OCI-LY1 (cell line): ENCODE results near the gene RPN1.

Experiments
- H2AFZ ChIP-seq: fragments of 200-600 bp; sonication (generic), shearing (Covaris generic); 2 replicates; pipeline ENCODE4 v1.6.0; 2014; ENCODE audit warnings: antibody characterized with exemption, mild to moderate bottlenecking, low read length
- H3F3A ChIP-seq: fragments of 200-600 bp; sonication (generic), shearing (Covaris generic); 2 replicates; pipeline ENCODE4 v1.6.0; 2014; ENCODE audit warnings: mild to moderate bottlenecking, antibody characterized with exemption, low read length, moderate library complexity; ENCODE audit not compliant: insufficient read depth
- H3K27ac ChIP-seq: fragments of 200-600 bp; sonication (generic); 2 replicates; pipeline ENCODE4 v1.5.1; 2014; ENCODE audit warnings: low read length, mixed run types, mild to moderate bottlenecking, low read depth; ENCODE audit not compliant: poor library complexity, severe bottlenecking
- H3K27me3 ChIP-seq: fragments of 200-600 bp; sonication (generic); 2 replicates; pipeline ENCODE4 v1.6.0; 2014; ENCODE audit warnings: antibody characterized with exemption, mild to moderate bottlenecking, low read length, moderate library complexity; ENCODE audit not compliant: insufficient read depth
- H3K36me3 ChIP-seq: fragments of 200-600 bp; sonication (generic); 2 replicates; pipeline ENCODE4 v1.6.1; 2014; ENCODE audit warnings: mild to moderate bottlenecking, antibody characterized with exemption, low read length, moderate library complexity, mixed read lengths; ENCODE audit not compliant: insufficient read depth
- H3K4me1 ChIP-seq: fragments of 200-600 bp; sonication (generic); 2 replicates; pipeline ENCODE4 v1.5.1; 2014; ENCODE audit warnings: mild to moderate bottlenecking, low read length, moderate library complexity; ENCODE audit not compliant: insufficient read depth, severe bottlenecking
- H3K4me2 ChIP-seq: fragments of 200-600 bp; sonication (generic), shearing (Covaris generic); 2 replicates; pipeline ENCODE4 v1.6.1; 2014; ENCODE audit warnings: low read length
- H3K4me3 ChIP-seq: fragments of 200-600 bp; sonication (generic); 2 replicates; pipeline ENCODE4 v1.5.1; 2014; ENCODE audit warnings: low read length, low read depth, mild to moderate bottlenecking, mixed read lengths; ENCODE audit not compliant: poor library complexity, severe bottlenecking
- H3K79me2 ChIP-seq: fragments of 200-600 bp; shearing (Covaris generic); 2 replicates; pipeline ENCODE4 v1.6.1; 2016; ENCODE audit warnings: mixed run types, low read length, mixed read lengths; ENCODE audit not compliant: insufficient read depth
- H3K9ac ChIP-seq: fragments of 200-600 bp; sonication (generic), shearing (Covaris generic); 2 replicates; pipeline ENCODE4 v1.6.1; 2014; ENCODE audit warnings: mild to moderate bottlenecking, low read length, mixed read lengths
- H3K9me2 ChIP-seq: fragments of 200-600 bp; sonication (generic), shearing (Covaris generic); 2 replicates; pipeline ENCODE4 v1.6.1; 2014; ENCODE audit warnings: low read depth, mild to moderate bottlenecking, low read length, mixed read lengths
- H3K9me3 ChIP-seq: fragments of 200-600 bp; shearing (Covaris generic); 2 replicates; pipeline ENCODE4 v1.6.1; 2014; ENCODE audit warnings: low read length, mixed read lengths
- H4K20me1 ChIP-seq: fragments of 200-600 bp; sonication (generic), shearing (Covaris generic); 2 replicates; pipeline ENCODE4 v1.6.0; 2016; ENCODE audit warnings: mild to moderate bottlenecking, low read length; ENCODE audit not compliant: insufficient read depth
- EZH2 ChIP-seq: fragments of 200-600 bp; sonication (generic), shearing (Covaris generic); IDR thresholded peaks from 2 replicates; pipeline ENCODE4 v1.8.0; 2017; ENCODE audit warnings: borderline replicate concordance, mixed run types, mild to moderate bottlenecking, antibody characterized with exemption, low read length, moderate library complexity, mixed read lengths
- TF ChIP-seq, protein P1 (sequence below): fragments of 200-600 bp; sonication (generic), shearing (Covaris generic); IDR thresholded peaks from 2 replicates; pipeline ENCODE4 v1.5.1; 2017; ENCODE audit warnings: mild to moderate bottlenecking, antibody characterized with exemption, low read length, moderate library complexity, mixed read lengths

The RPN1 gene

DNA sequence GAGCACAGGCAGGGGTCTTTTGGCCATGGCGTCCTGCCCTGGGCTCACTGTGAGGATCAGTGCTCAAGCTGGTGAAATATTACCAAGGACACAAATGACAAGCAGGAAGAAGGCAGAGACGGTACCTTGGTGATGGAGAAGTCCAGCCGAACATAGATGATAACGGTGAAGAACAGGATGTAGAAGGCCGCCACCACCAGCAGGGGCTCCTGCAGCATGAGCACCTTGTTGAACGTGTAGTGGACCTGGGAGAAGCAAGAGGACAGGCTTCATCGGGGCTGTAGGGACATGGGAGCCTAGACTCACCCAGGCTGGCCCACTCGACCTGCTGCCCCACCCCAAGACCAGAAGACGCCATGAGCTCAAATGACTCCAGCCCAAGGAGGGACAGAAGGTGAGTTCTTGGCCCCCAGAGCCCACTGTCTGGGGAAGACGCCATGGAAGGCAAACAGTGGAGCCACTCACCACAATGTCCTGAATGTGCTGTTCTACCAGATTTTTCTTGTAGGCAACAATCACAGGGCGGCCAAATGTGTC, 25.1 kb downstream of the RPN1 start:
- H3K4me3 ChIP-seq, result no peak overlapping the region
- no peaks in the 10 kb centered on the region for H3K9me3 ChIP-seq
- no peaks in the 10 kb centered on the region for H3K27me3 ChIP-seq
- no peaks in the 10 kb centered on the region for H3K4me1 ChIP-seq
- H3K79me2 ChIP-seq, result no peaks in the 10 kb centered on the region
- TF ChIP-seq, protein P1, sequence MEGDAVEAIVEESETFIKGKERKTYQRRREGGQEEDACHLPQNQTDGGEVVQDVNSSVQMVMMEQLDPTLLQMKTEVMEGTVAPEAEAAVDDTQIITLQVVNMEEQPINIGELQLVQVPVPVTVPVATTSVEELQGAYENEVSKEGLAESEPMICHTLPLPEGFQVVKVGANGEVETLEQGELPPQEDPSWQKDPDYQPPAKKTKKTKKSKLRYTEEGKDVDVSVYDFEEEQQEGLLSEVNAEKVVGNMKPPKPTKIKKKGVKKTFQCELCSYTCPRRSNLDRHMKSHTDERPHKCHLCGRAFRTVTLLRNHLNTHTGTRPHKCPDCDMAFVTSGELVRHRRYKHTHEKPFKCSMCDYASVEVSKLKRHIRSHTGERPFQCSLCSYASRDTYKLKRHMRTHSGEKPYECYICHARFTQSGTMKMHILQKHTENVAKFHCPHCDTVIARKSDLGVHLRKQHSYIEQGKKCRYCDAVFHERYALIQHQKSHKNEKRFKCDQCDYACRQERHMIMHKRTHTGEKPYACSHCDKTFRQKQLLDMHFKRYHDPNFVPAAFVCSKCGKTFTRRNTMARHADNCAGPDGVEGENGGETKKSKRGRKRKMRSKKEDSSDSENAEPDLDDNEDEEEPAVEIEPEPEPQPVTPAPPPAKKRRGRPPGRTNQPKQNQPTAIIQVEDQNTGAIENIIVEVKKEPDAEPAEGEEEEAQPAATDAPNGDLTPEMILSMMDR, result no peak
- TF ChIP-seq EZH2, result no peak
- no peak overlapping the region for H3K27ac ChIP-seq
- peaks cover 98% of the 10 kb centered on the region for H3K36me3 ChIP-seq
- H3K9me2 ChIP-seq, result no peaks in the 10 kb centered on the region
- no peaks in the 10 kb centered on the region for H3F3A ChIP-seq
- no peak overlapping the region for H3K9ac ChIP-seq
- no peaks in the 10 kb centered on the region for H4K20me1 ChIP-seq
- no peak overlapping the region for H3K4me2 ChIP-seq
- no peak overlapping the region for H2AFZ ChIP-seq

DNA sequence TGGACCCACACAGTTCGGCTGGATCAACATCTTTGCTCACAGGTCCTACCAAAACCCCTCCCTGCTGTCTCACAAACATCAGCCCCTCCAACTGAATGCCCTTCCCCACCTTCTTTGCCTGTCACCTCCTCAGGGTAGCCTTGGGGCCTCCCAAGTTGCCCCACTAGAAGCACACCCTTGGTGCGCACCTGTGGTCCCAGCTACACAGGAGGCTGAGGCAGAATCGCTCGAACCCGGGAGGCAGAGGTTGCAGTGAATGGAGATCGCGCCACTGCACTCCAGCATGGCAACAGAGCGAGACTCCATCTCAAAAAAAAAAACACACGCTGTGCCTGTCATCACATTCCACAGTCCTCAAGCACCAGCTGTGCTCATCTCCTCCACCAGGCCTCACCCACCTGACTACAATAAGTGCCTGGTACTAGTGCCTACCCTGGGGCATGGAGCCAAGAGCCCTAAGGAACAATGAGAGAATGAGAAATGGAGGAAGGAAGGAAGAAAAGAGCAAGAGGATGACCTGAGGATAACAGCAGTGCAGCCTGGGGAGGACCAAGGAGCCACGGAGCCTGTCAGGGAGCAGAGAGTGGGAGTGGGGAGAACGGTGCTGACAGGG, 26.0 kb downstream of the RPN1 start:
- Histone ChIP-seq H3K36me3 (peaks cover 96% of the 10 kb centered on the region), H3K4me2 (no peak overlapping the region), H3F3A (0 out of 2 replicates have a peak, but pooled peaks cover 5% of the 10 kb centered on the region), H2AFZ (no peak overlapping the region), H3K79me2 (no peaks in the 10 kb centered on the region), H3K27ac (no peak overlapping the region), H3K4me1 (peaks cover 2% of the 10 kb centered on the region), H3K9ac (no peak overlapping the region), H3K9me3 (no peaks in the 10 kb centered on the region), H3K27me3 (no peaks in the 10 kb centered on the region), H3K9me2 (no peaks in the 10 kb centered on the region), H3K4me3 (no peak overlapping the region), H4K20me1 (no peaks in the 10 kb centered on the region)
- TF ChIP-seq EZH2, result no peak
- TF ChIP-seq, protein P1, result no peak

DNA sequence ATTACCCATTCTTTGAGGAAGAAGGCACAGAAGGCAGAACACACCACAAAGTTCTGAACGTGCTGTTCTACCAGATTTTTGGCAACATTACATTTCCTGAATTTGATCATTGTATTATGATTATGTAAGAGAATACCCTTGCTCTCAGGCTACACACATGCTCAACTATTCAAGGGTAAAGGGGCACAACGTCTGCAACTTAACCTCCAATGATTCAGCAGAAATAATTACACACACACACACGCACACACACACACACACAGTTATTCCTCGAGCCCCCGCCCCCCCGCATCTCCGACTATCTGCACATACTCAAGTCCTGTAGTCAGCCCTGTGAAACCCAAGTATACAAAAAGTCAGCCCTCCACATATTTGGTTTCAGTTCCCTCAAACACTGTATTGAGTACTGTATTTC, 26.8 kb downstream of the RPN1 start:
- Histone ChIP-seq H3K27me3 (no peaks in the 10 kb centered on the region), H3K79me2 (no peaks in the 10 kb centered on the region), H4K20me1 (no peaks in the 10 kb centered on the region), H3K4me3 (no peak overlapping the region), H3F3A (0 out of 2 replicates have a peak, but pooled peaks cover 6% of the 10 kb centered on the region), H3K36me3 (peaks cover 96% of the 10 kb centered on the region), H3K9me3 (no peaks in the 10 kb centered on the region), H3K9ac (no peak overlapping the region), H3K4me1 (peaks cover 11% of the 10 kb centered on the region), H2AFZ (no peak overlapping the region), H3K27ac (no peak overlapping the region), H3K9me2 (no peaks in the 10 kb centered on the region), H3K4me2 (no peak overlapping the region)
- no peak for TF ChIP-seq EZH2
- TF ChIP-seq, protein P1, result no peak
